GM12878 (cell line): ENCODE data around the gene C19orf81. TPM values are rescaled to one million over a fixed set of nuclear protein-coding genes. Genes with fewer than 3 reads are reported as not detected.

ENCODE experiments used
- ATAC-seq: fragments of 200-7000 bp; cut with Tn5 transposase; 3 replicates; pipeline ENCODE4 v1.9.1; 2020; ENCODE audit warnings: mild to moderate bottlenecking, moderate library complexity
- BruUV-seq: library from RNA; stranded (reverse); fragments of 400-500 nt; replicated peaks from 2 replicates; lab custom pipeline; 2021; lab: Mats Ljungman, UMichigan
- CTCF ChIA-PET: fragments of 300-600 bp; sonication (Branson Sonifier 250); formaldehyde crosslinking; extraction: SDS; loops from one replicate; lab custom pipeline; 2021; ENCODE audit warnings: inconsistent platforms; lab: Yijun Ruan, JAX
- POLR2A ChIA-PET: fragments of 350-600 bp; formaldehyde crosslinking; extraction: SDS; loops from one replicate; lab custom pipeline; 2021; ENCODE audit warnings: inconsistent platforms; lab: Charles Lee
- RAD21 ChIA-PET: fragments of 300-600 bp; sonication (Branson Sonifier 250); formaldehyde crosslinking; loops from one replicate; lab custom pipeline; 2023; ENCODE audit warnings: antibody characterized with exemption; ENCODE audit not compliant: unreplicated experiment; lab: Charles Lee
- SMC1A ChIA-PET: fragments of 300-600 bp; sonication (Branson Sonifier 250); formaldehyde crosslinking; loops from one replicate; lab custom pipeline; 2023; ENCODE audit not compliant: unreplicated experiment, uncharacterized antibody; lab: Charles Lee
- DNase-seq: peaks from one replicate; pipeline ENCODE4 v3.0.0-alpha.2; 2011; ENCODE audit warnings: low read depth, low spot score
- FAIRE-seq: peaks from 3 replicates; lab custom pipeline; 2011; peaks lifted over from hg19 to GRCh38; lab: Jason Lieb, UNC
- H2AFZ ChIP-seq: 2 replicates; pipeline ENCODE4 v1.6.0; 2011; ENCODE audit warnings: low read depth, low read length, control low read depth; ENCODE audit not compliant: control insufficient read depth
- H3K27ac ChIP-seq: 2 replicates; pipeline ENCODE4 v1.5.1; 2011; ENCODE audit warnings: control low read depth; ENCODE audit not compliant: control insufficient read depth, insufficient read depth
- H3K27me3 ChIP-seq, 2 experiments: replicated peaks in 1 of 2; 2 replicates each; pipeline versions ENCODE4 v1.6.0 to v1.6.1; 2011; ENCODE audit warnings: low read length in 1 of 2; ENCODE audit not compliant: control insufficient read depth in 2 of 2, insufficient read depth in 2 of 2
- H3K36me3 ChIP-seq, 2 experiments: 2 replicates each; pipeline ENCODE4 v1.5.1; 2011; ENCODE audit warnings: low read length in 1 of 2; ENCODE audit not compliant: control insufficient read depth in 2 of 2, insufficient read depth in 2 of 2
- H3K4me1 ChIP-seq: 2 replicates; pipeline ENCODE4 v1.6.1; 2011; ENCODE audit warnings: mild to moderate bottlenecking, low read length, moderate library complexity, mixed read lengths; ENCODE audit not compliant: control insufficient read depth, insufficient read depth
- H3K4me2 ChIP-seq: 2 replicates; pipeline ENCODE4 v1.6.0; 2011; ENCODE audit warnings: control low read depth; ENCODE audit not compliant: control insufficient read depth, insufficient read depth
- H3K4me3 ChIP-seq: fragments of 200-600 bp; sonication (generic); 2 replicates; pipeline ENCODE4 v1.5.1; 2016
- H3K79me2 ChIP-seq: 2 replicates; pipeline ENCODE4 v1.6.0; 2011; ENCODE audit warnings: low read length; ENCODE audit not compliant: control insufficient read depth, insufficient read depth
- H3K9ac ChIP-seq: 2 replicates; pipeline ENCODE4 v1.8.0; 2011; ENCODE audit warnings: low read length, control low read depth, mixed read lengths; ENCODE audit not compliant: control insufficient read depth, insufficient read depth
- H3K9me3 ChIP-seq: replicated peaks from 3 replicates; pipeline ENCODE4 v1.5.1; 2011; ENCODE audit warnings: mild to moderate bottlenecking, low read length; ENCODE audit not compliant: control insufficient read depth, insufficient read depth
- H4K20me1 ChIP-seq: 2 replicates; pipeline ENCODE4 v1.6.0; 2011; ENCODE audit not compliant: control insufficient read depth, insufficient read depth
- FOXK2 ChIP-seq: fragments of 450-650 bp; IDR thresholded peaks from 2 replicates; pipeline ENCODE4 v1.6.1; 2017; ENCODE audit warnings: mild to moderate bottlenecking, moderate library complexity
- LARP7 ChIP-seq: fragments of 450-650 bp; IDR thresholded peaks from 2 replicates; pipeline ENCODE4 v1.6.1; 2017; ENCODE audit warnings: mild to moderate bottlenecking
- MEF2B ChIP-seq: fragments of 450-650 bp; IDR thresholded peaks from 2 replicates; pipeline ENCODE4 v1.6.1; 2018; ENCODE audit warnings: mild to moderate bottlenecking, moderate library complexity; ENCODE audit not compliant: partially characterized antibody, poor library complexity, severe bottlenecking
- PML ChIP-seq: IDR thresholded peaks from 2 replicates; pipeline ENCODE4 v1.6.1; 2012; ENCODE audit warnings: low read length, inconsistent platforms
- POLR2A ChIP-seq: IDR thresholded peaks from 2 replicates; pipeline ENCODE4 v1.6.1; 2011; ENCODE audit warnings: low read depth, mild to moderate bottlenecking, low read length
- PRDM15 ChIP-seq: fragments of 450-650 bp; formaldehyde crosslinking; IDR thresholded peaks from 2 replicates; pipeline ENCODE4 v1.4.0; 2020; ENCODE audit warnings: mild to moderate bottlenecking, moderate library complexity
- RAD21 ChIP-seq: IDR thresholded peaks from 2 replicates; pipeline ENCODE4 v1.6.1; 2011; ENCODE audit warnings: mild to moderate bottlenecking, low read depth, low read length, moderate library complexity; ENCODE audit not compliant: insufficient read depth
- RAD51 ChIP-seq: fragments of 450-650 bp; IDR thresholded peaks from 2 replicates; pipeline ENCODE4 v1.6.1; 2016; ENCODE audit warnings: moderate library complexity, mild to moderate bottlenecking, inconsistent platforms
- RB1 ChIP-seq: fragments of 450-650 bp; formaldehyde crosslinking; IDR thresholded peaks from 2 replicates; pipeline ENCODE4 v1.6.1; 2017; ENCODE audit warnings: mild to moderate bottlenecking, borderline replicate concordance
- SMARCA5 ChIP-seq: fragments of 450-650 bp; IDR thresholded peaks from 2 replicates; pipeline ENCODE4 v1.6.1; 2017; ENCODE audit warnings: mild to moderate bottlenecking
- SMC3 ChIP-seq: IDR thresholded peaks from 2 replicates; pipeline ENCODE4 v1.6.1; 2011; ENCODE audit warnings: low read length, improper control_type of control experiment, borderline replicate concordance
- STAT1 ChIP-seq: fragments of 450-650 bp; conservative IDR thresholded peaks from 2 replicates; pipeline ENCODE4 v1.6.1; 2014; ENCODE audit warnings: antibody characterized with exemption, mild to moderate bottlenecking
- ZNF622 ChIP-seq: fragments of 450-650 bp; IDR thresholded peaks from 2 replicates; pipeline ENCODE4 v1.6.1; 2017; ENCODE audit warnings: mild to moderate bottlenecking, inconsistent platforms
- WGBS: methylation state at CpG from one replicate; pipeline ENCODE4 v1.1.6; 2016; ENCODE audit warnings: low lambda C conversion rate; ENCODE audit not compliant: insufficient replicate concordance, insufficient coverage; ENCODE audit errors: missing lambda C conversion rate; 5-methylcytosine and 5-hydroxymethylcytosine counted together
- in situ Hi-C: fragments of 300-500 bp; cut with MboI; formaldehyde crosslinking; loops from 9 replicates; pipeline ENCODE4 v1.14.3; 2018; ENCODE audit warnings: mixed read lengths
- intact Hi-C: fragments of 100-400 bp; cut with micrococcal nuclease; formaldehyde crosslinking; loops from one replicate; pipeline ENCODE4 v1.14.2; 2022; ENCODE audit not compliant: unreplicated experiment
- polyA plus RNA-seq, 11 experiments: library from polyadenylated mRNA; depleted of rRNA in 4 of 11; unstranded in 6 of 11; stranded (reverse) in 5 of 11; fragments of >200 nt; fragmentation: Nextera tagmentation in 4 of 11; fragmentation: Illumina TruSeq in 1 of 11; extraction: Ambion mirVana in 4 of 11; extraction: Trizol in 1 of 11; gene quantifications; 1 replicate in 1 of 11; 2 replicates in 10 of 11; pipeline versions ENCODE4 v1.2.1 to v1.2.3, GENCODE V29; 2011 to 2016; ENCODE audit warnings: inconsistent platforms in 2 of 11, missing spikeins in 2 of 11, low read depth in 1 of 11
- total RNA-seq, 4 experiments: library from RNA; depleted of rRNA in 3 of 4; stranded (reverse); fragments of >200 nt in 3 of 4; fragmentation: Illumina TruSeq in 1 of 4; extraction: Trizol in 1 of 4; gene quantifications; 2 replicates each; pipeline versions ENCODE4 v1.2.1 to v1.2.3, GENCODE V29; 2013 to 2021
- TF ChIP-seq, protein P1 (sequence below): fragments of 450-650 bp; IDR thresholded peaks from 2 replicates; pipeline ENCODE4 v1.6.1; 2017; ENCODE audit warnings: mild to moderate bottlenecking, moderate library complexity

The C19orf81 gene
- total and polyA plus RNA-seq, 10 of the 15 experiments (the other 5 are each of a cell fraction or from before 2014, with no cell fraction given), result 0.69 TPM; not detected in 9

- TF ChIP-seq PRDM15 (no peak), PML (no peak), STAT1 (no peak), ZNF622 (no peak), SMC3 (no peak), POLR2A (no peak)
These were observed 44.1 kb downstream of the C19orf81 start (continued) for GRCh38 chr19:50693064-50693975.

DNA sequence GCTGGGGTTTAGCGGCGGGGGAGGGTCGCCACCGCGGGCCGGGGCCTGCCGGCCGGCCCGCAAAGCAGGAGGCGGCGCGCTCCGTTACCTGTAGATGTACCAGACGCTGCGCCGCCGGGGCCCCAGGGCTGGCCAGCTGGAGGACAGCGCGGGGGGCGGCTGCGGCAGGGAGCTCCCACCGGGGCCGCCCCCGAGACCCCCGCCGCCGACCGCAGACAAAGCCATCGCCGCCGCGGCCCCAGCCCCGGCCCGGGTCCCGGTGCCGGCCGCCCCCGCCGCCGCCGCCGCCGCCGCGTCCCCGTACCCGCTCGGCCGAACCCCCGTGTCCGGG is 45.5 kb downstream of the C19orf81 start:
- ChIA-PET SMC1A (no interaction called here), POLR2A (no interaction called here), RAD21 (no interaction called here), CTCF (no interaction called here)
- H3K9ac ChIP-seq, result no peak overlapping the region
- BruUV-seq, result no TSS peak
- DNase-seq, result no peak
- H3K36me3 ChIP-seq, result no peaks in the 10 kb centered on the region
- 13% methylated on average over 17 of the region's 51 CpGs for WGBS
- FAIRE-seq, result no peak
- H4K20me1 ChIP-seq, result no peaks in the 10 kb centered on the region; the same call in 1 of the 2 replicates
- TF ChIP-seq RAD51 (no peak), MEF2B (no peak), RAD21 (no peak), RB1 (no peak), SMARCA5 (no peak), LARP7 (no peak), FOXK2 (no peak)
- TF ChIP-seq, protein P1, sequence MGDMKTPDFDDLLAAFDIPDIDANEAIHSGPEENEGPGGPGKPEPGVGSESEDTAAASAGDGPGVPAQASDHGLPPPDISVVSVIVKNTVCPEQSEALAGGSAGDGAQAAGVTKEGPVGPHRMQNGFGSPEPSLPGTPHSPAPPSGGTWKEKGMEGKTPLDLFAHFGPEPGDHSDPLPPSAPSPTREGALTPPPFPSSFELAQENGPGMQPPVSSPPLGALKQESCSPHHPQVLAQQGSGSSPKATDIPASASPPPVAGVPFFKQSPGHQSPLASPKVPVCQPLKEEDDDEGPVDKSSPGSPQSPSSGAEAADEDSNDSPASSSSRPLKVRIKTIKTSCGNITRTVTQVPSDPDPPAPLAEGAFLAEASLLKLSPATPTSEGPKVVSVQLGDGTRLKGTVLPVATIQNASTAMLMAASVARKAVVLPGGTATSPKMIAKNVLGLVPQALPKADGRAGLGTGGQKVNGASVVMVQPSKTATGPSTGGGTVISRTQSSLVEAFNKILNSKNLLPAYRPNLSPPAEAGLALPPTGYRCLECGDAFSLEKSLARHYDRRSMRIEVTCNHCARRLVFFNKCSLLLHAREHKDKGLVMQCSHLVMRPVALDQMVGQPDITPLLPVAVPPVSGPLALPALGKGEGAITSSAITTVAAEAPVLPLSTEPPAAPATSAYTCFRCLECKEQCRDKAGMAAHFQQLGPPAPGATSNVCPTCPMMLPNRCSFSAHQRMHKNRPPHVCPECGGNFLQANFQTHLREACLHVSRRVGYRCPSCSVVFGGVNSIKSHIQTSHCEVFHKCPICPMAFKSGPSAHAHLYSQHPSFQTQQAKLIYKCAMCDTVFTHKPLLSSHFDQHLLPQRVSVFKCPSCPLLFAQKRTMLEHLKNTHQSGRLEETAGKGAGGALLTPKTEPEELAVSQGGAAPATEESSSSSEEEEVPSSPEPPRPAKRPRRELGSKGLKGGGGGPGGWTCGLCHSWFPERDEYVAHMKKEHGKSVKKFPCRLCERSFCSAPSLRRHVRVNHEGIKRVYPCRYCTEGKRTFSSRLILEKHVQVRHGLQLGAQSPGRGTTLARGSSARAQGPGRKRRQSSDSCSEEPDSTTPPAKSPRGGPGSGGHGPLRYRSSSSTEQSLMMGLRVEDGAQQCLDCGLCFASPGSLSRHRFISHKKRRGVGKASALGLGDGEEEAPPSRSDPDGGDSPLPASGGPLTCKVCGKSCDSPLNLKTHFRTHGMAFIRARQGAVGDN, result no peak
- intact Hi-C loops, result no loop called here
- H3K27me3 ChIP-seq, result no peaks in the 10 kb centered on the region
- no peak overlapping the region for H2AFZ ChIP-seq
- no peaks in the 10 kb centered on the region for H3K4me1 ChIP-seq
- H3K4me2 ChIP-seq, result no peak overlapping the region
- H3K9me3 ChIP-seq, result no peaks in the 10 kb centered on the region
- no peak for ATAC-seq
- H3K27ac ChIP-seq, result no peak overlapping the region
- H3K4me3 ChIP-seq, result no peak overlapping the region
- no peaks in the 10 kb centered on the region for H3K79me2 ChIP-seq
- in situ Hi-C loops, result no loop called here
